BLaER1 (cell line): Measurements from ENCODE around the gene AIMP1.
"Not testable (repeated sequence)": the region's sequence is repeated elsewhere in the genome, so short reads cannot be mapped to it uniquely, and the experiment has no call there.

ENCODE experiments used
- H3K27ac ChIP-seq: shearing (Covaris generic); formaldehyde crosslinking; 2 replicates; pipeline ENCODE4 v1.8.1; 2022
- H3K27me3 ChIP-seq: shearing (Covaris generic); formaldehyde crosslinking; 2 replicates; pipeline ENCODE4 v1.8.1; 2022
- H3K36me3 ChIP-seq: shearing (Covaris generic); formaldehyde crosslinking; 2 replicates; pipeline ENCODE4 v1.8.1; 2022
- H3K4me1 ChIP-seq: shearing (Covaris generic); formaldehyde crosslinking; 2 replicates; pipeline ENCODE4 v1.8.1; 2022
- H3K4me2 ChIP-seq: shearing (Covaris generic); formaldehyde crosslinking; 2 replicates; pipeline ENCODE4 v1.8.1; 2022
- H3K4me3 ChIP-seq: shearing (Covaris generic); formaldehyde crosslinking; 2 replicates; pipeline ENCODE4 v1.8.1; 2022
- H3K9ac ChIP-seq: shearing (Covaris generic); formaldehyde crosslinking; 2 replicates; pipeline ENCODE4 v1.8.1; 2022
- H3K9me3 ChIP-seq: shearing (Covaris generic); formaldehyde crosslinking; 2 replicates; pipeline ENCODE4 v1.8.1; 2022
- H4K20me1 ChIP-seq: shearing (Covaris generic); formaldehyde crosslinking; 2 replicates; pipeline ENCODE4 v1.8.1; 2022
- Cebpa-rat ChIP-seq: shearing (Covaris generic); IDR thresholded peaks from 2 replicates; pipeline ENCODE4 v1.8.1; 2022

The AIMP1 gene

GRCh38 chr4:106395582-106395981 is 79.2 kb downstream of the AIMP1 start:
- Histone ChIP-seq H4K20me1 (no peaks in the 10 kb centered on the region), H3K4me1 (no peaks in the 10 kb centered on the region), H3K4me3 (no peak overlapping the region), H3K4me2 (no peak overlapping the region), H3K27ac (no peak overlapping the region), H3K9me3 (peaks cover 19% of the 10 kb centered on the region), H3K27me3 (no peaks in the 10 kb centered on the region), H3K9ac (no peak overlapping the region), H3K36me3 (no peaks in the 10 kb centered on the region)
- no peak for TF ChIP-seq Cebpa-rat

- not testable (repeated sequence) for H3K4me2 ChIP-seq, H3K36me3 ChIP-seq, H3K27me3 ChIP-seq, H3K9ac ChIP-seq, H3K4me1 ChIP-seq, H4K20me1 ChIP-seq, H3K4me3 ChIP-seq, H3K27ac ChIP-seq
- H3K9me3 ChIP-seq, result peaks cover 19% of the 10 kb centered on the region
Observed at GRCh38 chr4:106398898-106399297, 82.5 kb downstream of the AIMP1 start.
